HEK293 (cell line): ENCODE data around the gene RALY.
A peak's percentile ranks its signal among the peaks of the same experiment; 100 is the strongest.

ENCODE experiments used
- CTCF ChIA-PET: fragments of 350-600 bp; formaldehyde crosslinking; extraction: SDS; loops from one replicate; lab custom pipeline; 2021; ENCODE audit warnings: antibody characterized with exemption; lab: Yijun Ruan, JAX
- POLR2A ChIA-PET: fragments of 300-600 bp; formaldehyde crosslinking; extraction: SDS; loops from one replicate; lab custom pipeline; 2020; ENCODE audit warnings: antibody characterized with exemption, inconsistent platforms; lab: Yijun Ruan, JAX
- H3K27ac ChIP-seq: fragments of 200-500 bp; sonication (Bioruptor generic); 2 replicates; pipeline ENCODE4 v1.5.1; 2014; ENCODE audit warnings: low read depth, low read length, control low read depth, inconsistent platforms; ENCODE audit errors: extremely low read depth
- H3K36me3 ChIP-seq, 2 experiments: fragments of 200-500 bp in 1 of 2; sonication (Bioruptor generic) in 1 of 2; 1 replicate in 1 of 2; 2 replicates in 1 of 2; pipeline ENCODE4 v1.5.1; 2014 to 2017; ENCODE audit warnings: inconsistent platforms in 2 of 2, low read length in 2 of 2; ENCODE audit not compliant: control insufficient read depth in 2 of 2, insufficient read depth in 1 of 2
- H3K4me1 ChIP-seq: fragments of 200-500 bp; sonication (Bioruptor generic); 2 replicates; pipeline ENCODE4 v1.5.1; 2014; ENCODE audit warnings: mild to moderate bottlenecking, low read length, inconsistent platforms; ENCODE audit not compliant: control insufficient read depth, insufficient read depth
- H3K4me3 ChIP-seq: 2 replicates; pipeline ENCODE4 v1.5.1; 2011; ENCODE audit warnings: low read depth, mild to moderate bottlenecking, control low read depth, low read length, moderate library complexity
- H3K9me3 ChIP-seq: fragments of 200-500 bp; sonication (Bioruptor generic); 2 replicates; pipeline ENCODE4 v1.5.1; 2014; ENCODE audit warnings: low read depth, low read length, inconsistent platforms; ENCODE audit not compliant: control insufficient read depth, insufficient read depth
- CTCF ChIP-seq: fragments of 450-650 bp; formaldehyde crosslinking; IDR thresholded peaks from 2 replicates; pipeline ENCODE4 v1.5.1; 2016; ENCODE audit warnings: missing biosample characterization, missing genetic modification characterization
- GLI4 ChIP-seq: fragments of 450-650 bp; formaldehyde crosslinking; IDR thresholded peaks from 2 replicates; pipeline ENCODE4 v1.5.1; 2016; ENCODE audit warnings: missing biosample characterization, missing genetic modification characterization
- KLF10 ChIP-seq: fragments of 450-650 bp; IDR thresholded peaks from 2 replicates; pipeline ENCODE4 v1.5.1; 2018; ENCODE audit warnings: missing biosample characterization, mild to moderate bottlenecking, missing genetic modification characterization
- ZBTB17 ChIP-seq: fragments of 450-650 bp; formaldehyde crosslinking; IDR thresholded peaks from 2 replicates; pipeline ENCODE4 v1.5.1; 2016; ENCODE audit warnings: missing biosample characterization, missing genetic modification characterization
- ZFP41 ChIP-seq: fragments of 450-650 bp; formaldehyde crosslinking; IDR thresholded peaks from 2 replicates; pipeline ENCODE4 v1.5.1; 2016; ENCODE audit warnings: missing biosample characterization, missing genetic modification characterization, borderline replicate concordance
- ZNF121 ChIP-seq: fragments of 450-650 bp; formaldehyde crosslinking; IDR thresholded peaks from 2 replicates; pipeline ENCODE4 v1.5.1; 2016; ENCODE audit warnings: missing biosample characterization, missing genetic modification characterization
- ZNF157 ChIP-seq: fragments of 450-650 bp; formaldehyde crosslinking; IDR thresholded peaks from 2 replicates; pipeline ENCODE4 v1.5.1; 2016; ENCODE audit warnings: missing biosample characterization, missing genetic modification characterization
- ZNF214 ChIP-seq: fragments of 450-650 bp; formaldehyde crosslinking; IDR thresholded peaks from 2 replicates; pipeline ENCODE4 v1.5.1; 2017; ENCODE audit warnings: missing biosample characterization, mild to moderate bottlenecking, missing genetic modification characterization, borderline replicate concordance
- ZNF423 ChIP-seq: fragments of 450-650 bp; formaldehyde crosslinking; IDR thresholded peaks from 2 replicates; pipeline ENCODE4 v1.5.1; 2016; ENCODE audit warnings: missing biosample characterization, missing genetic modification characterization
- ZNF558 ChIP-seq: fragments of 450-650 bp; formaldehyde crosslinking; IDR thresholded peaks from 2 replicates; pipeline ENCODE4 v1.5.1; 2016; ENCODE audit warnings: missing biosample characterization, missing genetic modification characterization
- ZNF561 ChIP-seq: fragments of 450-650 bp; IDR thresholded peaks from 2 replicates; pipeline ENCODE4 v1.5.1; 2018; ENCODE audit warnings: missing biosample characterization, missing genetic modification characterization, borderline replicate concordance
- ZNF792 ChIP-seq: fragments of 450-650 bp; formaldehyde crosslinking; IDR thresholded peaks from 2 replicates; pipeline ENCODE4 v1.5.1; 2016; ENCODE audit warnings: missing biosample characterization, missing genetic modification characterization
- ZSCAN4 ChIP-seq: fragments of 450-650 bp; formaldehyde crosslinking; IDR thresholded peaks from 2 replicates; pipeline ENCODE4 v1.5.1; 2017; ENCODE audit warnings: missing biosample characterization, missing genetic modification characterization
- TF ChIP-seq, protein P1 (sequence below): fragments of 450-650 bp; formaldehyde crosslinking; IDR thresholded peaks from 2 replicates; pipeline ENCODE4 v1.5.1; 2017; ENCODE audit warnings: missing biosample characterization, missing genetic modification characterization
- TF ChIP-seq, protein P2 (sequence below): fragments of 450-650 bp; formaldehyde crosslinking; IDR thresholded peaks from 2 replicates; pipeline ENCODE4 v1.5.1; 2016; ENCODE audit warnings: missing biosample characterization, missing genetic modification characterization, low read depth

Gene RALY

DNA sequence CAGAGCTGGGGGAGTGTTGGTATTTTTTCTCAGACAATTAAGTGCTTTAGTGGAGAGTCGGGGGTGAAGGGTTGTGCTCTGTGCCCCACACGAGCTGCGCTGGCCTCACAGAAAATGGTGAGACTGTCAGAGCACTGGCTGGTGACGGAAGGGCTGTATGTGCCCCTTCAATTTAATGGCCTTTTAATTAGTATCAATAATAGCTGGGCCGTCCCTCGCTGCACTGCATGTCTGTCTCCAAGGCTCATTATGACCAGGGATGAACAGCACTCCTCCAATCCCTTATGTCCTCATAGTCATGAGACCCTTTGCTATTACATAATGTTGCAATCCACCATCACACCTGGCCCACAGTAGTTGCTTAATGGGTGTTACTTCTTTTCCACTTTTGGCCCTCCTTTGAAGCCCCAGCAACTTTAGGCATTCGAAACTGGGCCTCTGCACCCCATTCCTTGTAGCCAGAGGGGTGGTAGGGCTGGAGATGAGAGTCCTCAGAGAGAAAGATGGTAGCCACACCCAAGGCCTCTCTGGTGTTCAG is 9.5 kb upstream of the RALY start:
- Histone ChIP-seq H3K9me3 (no peaks in the 10 kb centered on the region), H3K4me3 (no peak overlapping the region), H3K4me1 (no peaks in the 10 kb centered on the region), H3K36me3 (no peaks in the 10 kb centered on the region), H3K27ac (no peak overlapping the region)
- CTCF ChIA-PET: interaction anchor here (0.5 to 1.0 kb wide), 2 partner anchors 86 to 192 kb away, joined by 3 read pairs; no protein-coding TSS in a partner anchor
- TF ChIP-seq ZBTB17 (tag by site-specific recombination) (peak; percentile 64), ZNF423 (tag by site-specific recombination) (no peak)
- POLR2A ChIA-PET: no interaction called here

DNA sequence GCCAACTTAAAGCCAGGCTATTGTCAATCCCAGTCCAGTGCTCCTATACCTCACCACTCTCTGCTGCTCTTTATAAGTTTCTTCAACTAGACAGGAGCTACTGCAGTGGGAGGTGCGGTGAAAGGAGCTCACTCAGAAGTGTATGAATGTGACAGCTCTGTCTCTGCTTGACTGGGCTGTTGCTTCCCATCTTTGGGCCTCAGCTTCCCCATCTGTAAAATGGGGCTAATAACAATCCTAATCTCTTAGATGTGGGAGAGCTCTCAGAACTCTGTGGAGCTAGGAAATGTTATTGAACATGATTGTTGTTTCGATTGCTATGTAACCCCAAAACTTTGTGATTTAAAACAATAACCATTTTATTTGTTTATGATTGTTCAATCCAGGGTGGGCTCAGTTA is 8.4 kb upstream of the RALY start:
- ChIA-PET CTCF (interaction anchor here (0.7 to 1.0 kb wide), 2 partner anchors 85 to 692 kb away, joined by 3 read pairs; no protein-coding TSS in a partner anchor), POLR2A (no interaction called here)
- Histone ChIP-seq H3K36me3 (no peaks in the 10 kb centered on the region), H3K4me3 (no peak overlapping the region), H3K4me1 (no peaks in the 10 kb centered on the region), H3K9me3 (no peaks in the 10 kb centered on the region), H3K27ac (no peak overlapping the region)
- TF ChIP-seq, protein P1, sequence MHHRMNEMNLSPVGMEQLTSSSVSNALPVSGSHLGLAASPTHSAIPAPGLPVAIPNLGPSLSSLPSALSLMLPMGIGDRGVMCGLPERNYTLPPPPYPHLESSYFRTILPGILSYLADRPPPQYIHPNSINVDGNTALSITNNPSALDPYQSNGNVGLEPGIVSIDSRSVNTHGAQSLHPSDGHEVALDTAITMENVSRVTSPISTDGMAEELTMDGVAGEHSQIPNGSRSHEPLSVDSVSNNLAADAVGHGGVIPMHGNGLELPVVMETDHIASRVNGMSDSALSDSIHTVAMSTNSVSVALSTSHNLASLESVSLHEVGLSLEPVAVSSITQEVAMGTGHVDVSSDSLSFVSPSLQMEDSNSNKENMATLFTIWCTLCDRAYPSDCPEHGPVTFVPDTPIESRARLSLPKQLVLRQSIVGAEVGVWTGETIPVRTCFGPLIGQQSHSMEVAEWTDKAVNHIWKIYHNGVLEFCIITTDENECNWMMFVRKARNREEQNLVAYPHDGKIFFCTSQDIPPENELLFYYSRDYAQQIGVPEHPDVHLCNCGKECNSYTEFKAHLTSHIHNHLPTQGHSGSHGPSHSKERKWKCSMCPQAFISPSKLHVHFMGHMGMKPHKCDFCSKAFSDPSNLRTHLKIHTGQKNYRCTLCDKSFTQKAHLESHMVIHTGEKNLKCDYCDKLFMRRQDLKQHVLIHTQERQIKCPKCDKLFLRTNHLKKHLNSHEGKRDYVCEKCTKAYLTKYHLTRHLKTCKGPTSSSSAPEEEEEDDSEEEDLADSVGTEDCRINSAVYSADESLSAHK (tag by site-specific recombination): no peak
- TF ChIP-seq ZNF792 (tag by site-specific recombination): no peak
- no peak for TF ChIP-seq ZNF121 (tag by site-specific recombination)
- TF ChIP-seq ZSCAN4 (tag by site-specific recombination): no peak
- no peak for TF ChIP-seq ZNF558 (tag by site-specific recombination)
- TF ChIP-seq, protein P2, sequence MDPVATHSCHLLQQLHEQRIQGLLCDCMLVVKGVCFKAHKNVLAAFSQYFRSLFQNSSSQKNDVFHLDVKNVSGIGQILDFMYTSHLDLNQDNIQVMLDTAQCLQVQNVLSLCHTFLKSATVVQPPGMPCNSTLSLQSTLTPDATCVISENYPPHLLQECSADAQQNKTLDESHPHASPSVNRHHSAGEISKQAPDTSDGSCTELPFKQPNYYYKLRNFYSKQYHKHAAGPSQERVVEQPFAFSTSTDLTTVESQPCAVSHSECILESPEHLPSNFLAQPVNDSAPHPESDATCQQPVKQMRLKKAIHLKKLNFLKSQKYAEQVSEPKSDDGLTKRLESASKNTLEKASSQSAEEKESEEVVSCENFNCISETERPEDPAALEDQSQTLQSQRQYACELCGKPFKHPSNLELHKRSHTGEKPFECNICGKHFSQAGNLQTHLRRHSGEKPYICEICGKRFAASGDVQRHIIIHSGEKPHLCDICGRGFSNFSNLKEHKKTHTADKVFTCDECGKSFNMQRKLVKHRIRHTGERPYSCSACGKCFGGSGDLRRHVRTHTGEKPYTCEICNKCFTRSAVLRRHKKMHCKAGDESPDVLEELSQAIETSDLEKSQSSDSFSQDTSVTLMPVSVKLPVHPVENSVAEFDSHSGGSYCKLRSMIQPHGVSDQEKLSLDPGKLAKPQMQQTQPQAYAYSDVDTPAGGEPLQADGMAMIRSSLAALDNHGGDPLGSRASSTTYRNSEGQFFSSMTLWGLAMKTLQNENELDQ (tag by site-specific recombination): no peak
- TF ChIP-seq GLI4 (tag by site-specific recombination): no peak
- TF ChIP-seq ZFP41: no peak
- TF ChIP-seq ZNF561: no peak
- no peak for TF ChIP-seq ZNF214 (tag by site-specific recombination)
- no peak for TF ChIP-seq ZNF157 (tag by site-specific recombination)
- TF ChIP-seq KLF10 (tag by site-specific recombination): no peak
- TF ChIP-seq CTCF (tag by site-specific recombination): no peak
